Measurements from ENCODE around the gene KLLN.
"Not testable (repeated sequence)": the region's sequence is repeated elsewhere in the genome, so short reads cannot be mapped to it uniquely, and the experiment has no call there.

KLLN gene

DNA sequence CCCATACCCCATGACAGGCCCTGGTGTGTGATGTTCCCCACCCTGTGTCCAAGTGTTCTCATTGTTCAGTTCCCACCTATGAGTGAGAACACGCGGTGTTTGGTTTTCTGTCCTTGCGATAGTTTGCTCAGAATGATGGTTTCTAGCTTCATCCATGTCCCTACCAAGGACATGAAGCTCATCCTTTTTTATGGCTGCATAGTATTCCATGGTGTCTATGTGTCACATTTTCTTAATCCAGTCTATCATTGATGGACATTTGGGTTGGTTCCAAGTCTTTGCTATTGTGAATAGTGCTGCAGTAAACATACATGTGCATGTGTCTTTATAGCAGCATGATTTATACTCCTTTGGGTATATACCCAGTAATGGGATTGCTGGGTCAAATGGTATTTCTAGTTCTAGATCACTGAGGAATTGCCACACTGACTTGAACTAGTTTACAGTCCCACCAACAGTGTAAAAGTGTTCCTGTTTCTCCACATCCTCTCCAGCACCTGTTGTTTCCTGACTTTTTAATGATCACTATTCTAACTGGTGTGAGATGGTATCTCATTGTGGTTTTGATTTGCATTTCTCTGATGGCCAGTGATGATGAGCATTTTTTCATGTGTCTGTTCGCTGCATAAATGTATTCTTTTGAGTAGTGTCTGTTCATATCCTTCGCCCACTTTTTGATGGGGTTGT is 18.2 kb upstream of the KLLN start:
- not testable (repeated sequence) for H3K4me3 ChIP-seq (ENCODE audit: low read depth in 1 of 5, low read length in 5 of 5); H3K9me3 ChIP-seq (ENCODE audit: control insufficient read depth in 5 of 5, low read length in 5 of 5); H3K27me3 ChIP-seq (ENCODE audit: control insufficient read depth in 5 of 5, insufficient read depth in 4 of 5, low read length in 5 of 5); H3K27ac ChIP-seq (ENCODE audit: low read depth, low read length); H3K9ac ChIP-seq (ENCODE audit: low read length in 5 of 5)
- Histone ChIP-seq H3K4me1 (ENCODE audit: control insufficient read depth in 5 of 5, insufficient read depth in 5 of 5, low read length in 5 of 5) (peaks cover 0 to 26% (median 5%) of the 10 kb centered on the region in 5 donors), H3K36me3 (ENCODE audit: control insufficient read depth in 5 of 5, insufficient read depth in 5 of 5, low read length in 5 of 5) (peaks cover 0 to 11% (median 9%) of the 10 kb centered on the region in 5 donors)

DNA sequence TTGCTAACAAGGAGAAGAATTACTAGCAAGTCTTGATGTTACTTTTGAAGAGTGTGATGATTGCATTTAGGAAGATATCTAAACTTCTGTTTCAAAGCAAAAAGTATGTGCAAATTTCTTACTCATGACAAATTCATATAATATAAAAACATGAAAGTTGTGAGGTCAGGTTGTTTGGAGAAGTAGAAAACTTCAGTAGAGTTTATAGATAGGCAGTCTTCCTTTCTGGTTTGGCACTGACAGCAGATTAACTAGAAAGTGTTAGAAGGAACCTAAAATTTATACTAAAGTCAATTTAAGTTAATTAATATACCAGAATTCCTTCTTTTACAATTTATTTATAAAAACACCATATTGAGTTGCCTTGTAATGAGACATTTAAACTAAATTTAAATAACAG is 17.0 kb upstream of the KLLN start:
- Histone ChIP-seq H3K4me1 (ENCODE audit: control insufficient read depth in 5 of 5, insufficient read depth in 5 of 5, low read length in 5 of 5) (peaks cover 0 to 33% (median 7%) of the 10 kb centered on the region in 5 donors), H3K27me3 (ENCODE audit: control insufficient read depth in 5 of 5, insufficient read depth in 4 of 5, low read length in 5 of 5) (no peaks in the 10 kb centered on the region), H3K27ac (ENCODE audit: low read depth, low read length) (no peak overlapping the region), H3K9ac (ENCODE audit: low read length in 5 of 5) (no peak overlapping the region), H3K4me3 (ENCODE audit: low read depth in 1 of 5, low read length in 5 of 5) (no peak overlapping the region), H3K9me3 (ENCODE audit: control insufficient read depth in 5 of 5, low read length in 5 of 5) (no peaks in the 10 kb centered on the region), H3K36me3 (ENCODE audit: control insufficient read depth in 5 of 5, insufficient read depth in 5 of 5, low read length in 5 of 5) (peaks cover 0 to 11% (median 3%) of the 10 kb centered on the region in 5 donors)

DNA sequence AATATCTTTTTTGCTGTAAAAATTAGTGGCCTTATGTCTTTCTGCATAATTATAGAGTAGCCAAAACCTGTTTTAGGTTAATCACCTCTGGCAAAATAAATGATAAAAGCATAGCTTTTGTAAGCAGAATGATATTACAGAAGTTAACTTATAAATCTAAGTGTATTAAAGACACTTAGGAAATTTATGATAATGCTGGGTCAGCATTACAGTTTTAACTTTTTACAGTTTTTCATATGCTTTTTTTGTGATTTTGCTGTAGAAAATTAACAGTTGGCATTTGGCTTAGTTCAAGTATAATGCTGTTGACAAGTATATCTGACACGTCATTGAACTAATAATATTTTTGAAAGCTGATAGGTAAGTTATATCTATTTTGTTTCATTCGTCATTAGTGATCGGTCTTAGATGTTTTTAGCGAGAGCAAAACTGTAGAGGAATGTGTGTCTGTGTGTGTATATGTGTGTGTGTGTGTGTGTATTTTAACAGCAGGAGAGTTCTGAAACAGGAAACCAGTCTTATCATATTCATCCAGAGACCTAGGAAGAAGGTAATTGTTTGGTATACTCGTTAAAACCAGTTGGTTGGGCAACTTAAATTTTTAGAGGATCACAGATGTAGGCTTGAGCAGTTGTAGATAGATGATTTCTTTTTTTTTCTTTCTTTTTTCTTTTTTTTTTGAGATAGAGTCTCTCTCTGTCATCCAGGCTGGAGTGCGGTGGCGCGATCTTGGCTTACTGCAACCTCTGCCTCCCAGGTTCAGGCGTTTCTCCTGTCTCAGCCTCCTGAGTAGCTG is 15.5 kb upstream of the KLLN start:
- H3K27me3 ChIP-seq (ENCODE audit: control insufficient read depth in 5 of 5, insufficient read depth in 4 of 5, low read length in 5 of 5), result no peaks in the 10 kb centered on the region
- peaks cover 0 to 42% (median 16%) of the 10 kb centered on the region in 5 donors for H3K4me1 ChIP-seq (ENCODE audit: control insufficient read depth in 5 of 5, insufficient read depth in 5 of 5, low read length in 5 of 5)
- H3K36me3 ChIP-seq (ENCODE audit: control insufficient read depth in 5 of 5, insufficient read depth in 5 of 5, low read length in 5 of 5), result peaks cover 0 to 11% (median 3%) of the 10 kb centered on the region in 5 donors

DNA sequence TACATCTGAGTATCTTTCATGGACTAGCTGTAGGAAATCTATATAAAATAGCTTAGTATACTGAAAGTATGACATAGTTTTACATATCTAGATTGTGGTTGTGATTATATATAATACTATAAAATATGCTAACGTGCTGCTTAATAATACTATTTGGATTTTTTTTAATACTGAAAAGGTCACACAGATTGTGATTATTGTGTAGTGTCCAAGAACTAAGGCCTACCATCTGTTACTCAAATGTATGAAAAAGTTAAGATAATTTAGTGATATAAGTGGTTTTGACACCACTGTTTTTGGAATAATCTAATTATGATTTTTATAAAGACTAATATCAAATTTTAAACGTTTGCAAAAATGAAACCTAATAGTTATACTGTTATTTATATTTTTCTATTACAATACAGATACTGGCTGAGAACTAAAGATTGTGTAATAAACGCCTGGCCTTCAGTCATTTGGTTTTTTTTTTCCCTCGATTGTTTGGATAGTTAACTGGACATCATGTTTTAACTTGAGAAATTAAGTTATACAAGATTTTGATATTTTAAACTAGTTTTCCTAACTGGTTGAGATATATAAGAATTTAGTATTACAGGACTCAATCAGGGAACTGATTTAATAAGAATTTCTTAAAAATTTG is 12.7 kb upstream of the KLLN start:
- H3K4me3 ChIP-seq (ENCODE audit: low read depth in 1 of 5, low read length in 5 of 5), result no peak overlapping the region
- H3K27ac ChIP-seq (ENCODE audit: low read depth, low read length), result peak overlapping the region; percentile 51
- peak overlapping the region in 3 of 5 donors; percentile 20 to 56 (median 41) for H3K9ac ChIP-seq (ENCODE audit: low read length in 5 of 5)
- peaks cover 0 to 11% (median 3%) of the 10 kb centered on the region in 5 donors for H3K36me3 ChIP-seq (ENCODE audit: control insufficient read depth in 5 of 5, insufficient read depth in 5 of 5, low read length in 5 of 5)
- no peaks in the 10 kb centered on the region for H3K27me3 ChIP-seq (ENCODE audit: control insufficient read depth in 5 of 5, insufficient read depth in 4 of 5, low read length in 5 of 5)
- peaks cover 0 to 60% (median 25%) of the 10 kb centered on the region in 5 donors for H3K4me1 ChIP-seq (ENCODE audit: control insufficient read depth in 5 of 5, insufficient read depth in 5 of 5, low read length in 5 of 5)
- no peaks in the 10 kb centered on the region for H3K9me3 ChIP-seq (ENCODE audit: control insufficient read depth in 5 of 5, low read length in 5 of 5)

More for the DNA sequence above, 15.5 kb upstream of the KLLN start:
- Histone ChIP-seq H3K9me3 (ENCODE audit: control insufficient read depth in 5 of 5, low read length in 5 of 5) (no peaks in the 10 kb centered on the region), H3K27ac (ENCODE audit: low read depth, low read length) (no peak overlapping the region), H3K9ac (ENCODE audit: low read length in 5 of 5) (no peak overlapping the region), H3K4me3 (ENCODE audit: low read depth in 1 of 5, low read length in 5 of 5) (no peak overlapping the region)

DNA sequence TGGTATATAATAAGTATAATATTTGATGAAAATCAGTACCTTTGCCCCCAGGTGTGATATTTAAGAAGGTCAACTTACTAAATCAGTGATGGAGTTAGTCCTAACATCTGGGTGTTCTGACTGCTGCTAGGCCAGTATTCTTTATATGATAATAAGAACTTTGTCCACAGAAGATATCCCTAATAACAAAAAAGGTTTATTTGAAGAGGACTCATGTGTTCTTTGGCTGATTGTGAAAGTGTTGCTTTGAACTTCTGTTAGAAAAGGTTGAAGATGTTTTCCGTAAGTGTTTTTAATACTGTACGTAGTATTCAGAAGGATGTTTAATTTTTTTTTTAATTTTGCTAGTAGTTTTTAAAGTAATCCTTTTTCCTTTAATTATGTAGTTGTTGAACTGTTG is 10.3 kb upstream of the KLLN start:
- peaks cover 0 to 5% (median 3%) of the 10 kb centered on the region in 5 donors for H3K36me3 ChIP-seq (ENCODE audit: control insufficient read depth in 5 of 5, insufficient read depth in 5 of 5, low read length in 5 of 5)
- H3K4me1 ChIP-seq (ENCODE audit: control insufficient read depth in 5 of 5, insufficient read depth in 5 of 5, low read length in 5 of 5), result peaks cover 0 to 78% (median 45%) of the 10 kb centered on the region in 5 donors
- H3K9ac ChIP-seq (ENCODE audit: low read length in 5 of 5), result peak overlapping the region in 1 of 5 donors; percentile 25
- H3K9me3 ChIP-seq (ENCODE audit: control insufficient read depth in 5 of 5, low read length in 5 of 5), result no peaks in the 10 kb centered on the region
- no peak overlapping the region for H3K4me3 ChIP-seq (ENCODE audit: low read depth in 1 of 5, low read length in 5 of 5)
- H3K27ac ChIP-seq (ENCODE audit: low read depth, low read length), result peak overlapping the region; percentile 64
- no peaks in the 10 kb centered on the region for H3K27me3 ChIP-seq (ENCODE audit: control insufficient read depth in 5 of 5, insufficient read depth in 4 of 5, low read length in 5 of 5)

DNA sequence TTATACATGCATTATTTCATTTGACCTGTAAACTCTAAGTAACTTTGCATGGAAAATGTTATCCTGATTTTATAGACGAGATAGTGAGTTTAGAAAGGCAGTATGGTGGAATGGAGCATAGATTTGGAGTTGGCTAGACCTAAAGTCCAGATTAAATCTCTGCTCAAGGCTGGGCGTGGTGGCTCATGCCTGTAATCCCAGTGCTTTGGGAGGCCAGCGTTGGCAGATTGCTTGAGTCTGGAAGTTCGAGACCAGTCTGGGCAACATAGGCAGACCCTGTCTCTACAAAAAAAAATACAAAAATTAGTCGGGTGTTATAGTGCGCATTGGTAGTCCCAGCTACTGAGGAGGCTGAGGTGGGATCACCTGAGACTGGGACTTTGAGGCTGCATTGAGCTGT is 9.5 kb upstream of the KLLN start:
- Histone ChIP-seq H3K4me1 (ENCODE audit: control insufficient read depth in 5 of 5, insufficient read depth in 5 of 5, low read length in 5 of 5) (peaks cover 0 to 82% (median 47%) of the 10 kb centered on the region in 5 donors), H3K27ac (ENCODE audit: low read depth, low read length) (peak overlapping the region; percentile 64), H3K4me3 (ENCODE audit: low read depth in 1 of 5, low read length in 5 of 5) (no peak overlapping the region)

DNA sequence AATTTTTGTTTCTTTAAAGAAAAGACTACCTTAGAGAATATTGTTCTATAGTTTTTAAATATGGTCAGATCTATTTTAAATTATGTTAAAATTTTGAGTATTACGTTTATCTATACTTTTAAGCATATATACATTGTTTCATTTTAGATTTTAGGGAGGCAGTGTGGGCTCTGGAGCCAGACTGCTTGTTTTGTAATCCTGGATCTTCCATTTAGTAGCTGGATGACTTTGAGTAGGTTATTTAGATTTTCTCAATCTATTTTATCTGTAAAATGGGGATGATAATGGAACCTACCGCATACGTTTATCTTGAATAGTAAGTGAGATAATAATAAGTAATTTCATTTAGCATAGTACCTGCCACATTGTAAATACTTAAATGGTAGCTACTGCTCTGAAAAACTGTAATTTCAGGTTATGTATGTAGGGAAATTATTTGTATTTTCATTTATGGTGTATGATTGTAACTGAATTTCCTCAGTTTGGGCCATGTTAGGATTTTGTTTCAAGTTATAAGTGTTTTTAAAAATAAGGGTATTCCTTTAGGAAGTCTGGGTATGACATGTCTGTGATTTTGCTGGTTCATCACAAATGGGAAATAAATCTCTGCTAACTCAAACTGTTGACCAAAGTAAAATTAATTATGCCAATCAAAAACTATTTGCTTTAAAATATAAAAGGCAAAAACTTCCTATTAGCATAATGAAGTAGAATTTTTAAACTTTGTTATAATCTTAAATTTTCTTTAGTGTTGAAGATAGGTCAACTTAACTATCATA is 6.6 kb upstream of the KLLN start:
- H3K36me3 ChIP-seq (ENCODE audit: control insufficient read depth in 5 of 5, insufficient read depth in 5 of 5, low read length in 5 of 5), result no peaks in the 10 kb centered on the region

More for the DNA sequence above, 9.5 kb upstream of the KLLN start:
- H3K9ac ChIP-seq (ENCODE audit: low read length in 5 of 5), result peak overlapping the region in 1 of 5 donors; percentile 25
- H3K9me3 ChIP-seq (ENCODE audit: control insufficient read depth in 5 of 5, low read length in 5 of 5), result no peaks in the 10 kb centered on the region
- no peaks in the 10 kb centered on the region for H3K27me3 ChIP-seq (ENCODE audit: control insufficient read depth in 5 of 5, insufficient read depth in 4 of 5, low read length in 5 of 5)
- no peaks in the 10 kb centered on the region for H3K36me3 ChIP-seq (ENCODE audit: control insufficient read depth in 5 of 5, insufficient read depth in 5 of 5, low read length in 5 of 5)

DNA sequence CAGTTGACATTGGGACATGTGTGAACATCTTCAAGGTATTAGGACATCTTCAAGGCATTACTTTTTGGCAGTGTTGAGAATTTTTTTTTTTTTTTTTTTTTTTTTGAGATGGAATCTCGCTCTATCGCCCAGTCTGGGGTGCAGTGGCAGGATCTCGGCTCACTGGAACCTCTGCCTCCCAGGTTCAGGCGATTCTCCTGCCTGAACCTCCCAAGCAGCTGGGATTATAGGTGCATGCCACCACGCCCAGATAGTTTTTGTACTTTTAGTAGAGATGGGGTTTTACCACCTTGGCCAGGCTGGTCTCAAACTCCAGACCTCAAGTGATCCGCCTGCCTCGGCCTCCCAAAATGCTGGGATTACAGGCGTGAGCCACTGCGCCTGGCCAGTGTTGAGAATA is 5.8 kb upstream of the KLLN start:
- peaks cover 0 to 75% (median 39%) of the 10 kb centered on the region in 5 donors for H3K4me1 ChIP-seq (ENCODE audit: control insufficient read depth in 5 of 5, insufficient read depth in 5 of 5, low read length in 5 of 5)
- peak overlapping the region; percentile 91 for H3K27ac ChIP-seq (ENCODE audit: low read depth, low read length)
- not testable (repeated sequence) for H3K9me3 ChIP-seq (ENCODE audit: control insufficient read depth in 5 of 5, low read length in 5 of 5); H3K36me3 ChIP-seq (ENCODE audit: control insufficient read depth in 5 of 5, insufficient read depth in 5 of 5, low read length in 5 of 5); H3K27me3 ChIP-seq (ENCODE audit: control insufficient read depth in 5 of 5, insufficient read depth in 4 of 5, low read length in 5 of 5)
- H3K9ac ChIP-seq (ENCODE audit: low read length in 5 of 5), result peak overlapping the region in 2 of 5 donors; percentile 92
- H3K4me3 ChIP-seq (ENCODE audit: low read depth in 1 of 5, low read length in 5 of 5), result peak overlapping the region; percentile 20 to 99 (median 97)

More for the DNA sequence above, 6.6 kb upstream of the KLLN start:
- Histone ChIP-seq H3K4me3 (ENCODE audit: low read depth in 1 of 5, low read length in 5 of 5) (no peak overlapping the region), H3K9me3 (ENCODE audit: control insufficient read depth in 5 of 5, low read length in 5 of 5) (no peaks in the 10 kb centered on the region), H3K4me1 (ENCODE audit: control insufficient read depth in 5 of 5, insufficient read depth in 5 of 5, low read length in 5 of 5) (peaks cover 0 to 77% (median 45%) of the 10 kb centered on the region in 5 donors), H3K27ac (ENCODE audit: low read depth, low read length) (peak overlapping the region; percentile 91), H3K9ac (ENCODE audit: low read length in 5 of 5) (peak overlapping the region in 2 of 5 donors; percentile 28 to 46), H3K27me3 (ENCODE audit: control insufficient read depth in 5 of 5, insufficient read depth in 4 of 5, low read length in 5 of 5) (no peaks in the 10 kb centered on the region)

DNA sequence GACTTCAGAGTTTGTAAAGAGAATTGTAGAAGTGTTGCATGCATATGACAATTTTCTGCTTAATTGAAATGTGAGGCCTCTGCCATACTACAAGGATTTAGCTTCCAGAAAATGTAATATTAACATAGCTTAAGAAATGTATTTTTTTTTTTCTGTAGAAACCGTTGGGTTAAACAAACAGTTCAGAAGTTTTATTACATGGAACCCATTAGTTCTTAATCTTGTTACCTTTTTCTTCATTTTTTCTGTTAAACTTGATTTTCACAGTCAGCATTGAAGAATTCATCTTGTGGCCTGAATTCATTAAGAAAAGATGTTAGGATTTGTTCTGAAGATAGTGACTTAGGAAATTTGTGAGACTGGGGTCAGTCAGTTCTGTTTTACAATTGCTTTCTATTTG is 4.9 kb upstream of the KLLN start:
- H3K27ac ChIP-seq (ENCODE audit: low read depth, low read length), result peak overlapping the region; percentile 91
- no peaks in the 10 kb centered on the region for H3K9me3 ChIP-seq (ENCODE audit: control insufficient read depth in 5 of 5, low read length in 5 of 5)
- H3K9ac ChIP-seq (ENCODE audit: low read length in 5 of 5), result peak overlapping the region; percentile 76 to 92 (median 89)
- H3K27me3 ChIP-seq (ENCODE audit: control insufficient read depth in 5 of 5, insufficient read depth in 4 of 5, low read length in 5 of 5), result no peaks in the 10 kb centered on the region
- peaks cover 0 to 66% (median 38%) of the 10 kb centered on the region in 5 donors for H3K4me1 ChIP-seq (ENCODE audit: control insufficient read depth in 5 of 5, insufficient read depth in 5 of 5, low read length in 5 of 5)
- no peaks in the 10 kb centered on the region for H3K36me3 ChIP-seq (ENCODE audit: control insufficient read depth in 5 of 5, insufficient read depth in 5 of 5, low read length in 5 of 5)
- peak overlapping the region; percentile 92 to 99 (median 97) for H3K4me3 ChIP-seq (ENCODE audit: low read depth in 1 of 5, low read length in 5 of 5)
